HG03565 (cell line): Measurements from ENCODE around the gene MRGPRX1.
"Not testable (repeated sequence)": the region's sequence is repeated elsewhere in the genome, so short reads cannot be mapped to it uniquely, and the experiment has no call there.

Experiments
- ATAC-seq: cut with Tn5 transposase; IDR thresholded peaks from one replicate; pipeline ENCODE4 v1.9.1; 2021; ENCODE audit warnings: mild to moderate bottlenecking, moderate library complexity; ENCODE audit not compliant: unreplicated experiment

Gene MRGPRX1

DNA sequence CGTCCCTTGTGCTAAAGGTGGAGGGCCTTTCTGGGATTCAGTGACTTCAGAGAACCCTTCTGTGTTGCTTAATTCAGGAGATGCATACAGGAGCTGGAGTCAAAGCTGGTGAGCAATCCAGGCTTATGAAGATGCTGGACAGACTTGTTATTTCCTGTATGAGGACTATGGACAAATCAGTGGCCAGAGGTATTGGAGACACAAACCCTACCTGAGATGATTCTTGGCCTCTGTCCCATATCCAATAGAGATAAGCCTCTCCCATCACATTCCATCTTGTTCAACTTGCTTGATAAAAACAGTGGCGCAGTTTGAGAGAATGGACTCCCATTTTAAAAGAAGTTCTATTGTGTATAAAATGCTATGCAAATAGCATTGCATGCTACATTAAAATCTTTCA lies at the start of gene MRGPRX1:
Gene MRGPRX1, minus strand, starts transcription at position 101 of the 400 bp plus-strand sequence. CDS start 4,630 bp downstream, outside the sequence.
- no peak for ATAC-seq

DNA sequence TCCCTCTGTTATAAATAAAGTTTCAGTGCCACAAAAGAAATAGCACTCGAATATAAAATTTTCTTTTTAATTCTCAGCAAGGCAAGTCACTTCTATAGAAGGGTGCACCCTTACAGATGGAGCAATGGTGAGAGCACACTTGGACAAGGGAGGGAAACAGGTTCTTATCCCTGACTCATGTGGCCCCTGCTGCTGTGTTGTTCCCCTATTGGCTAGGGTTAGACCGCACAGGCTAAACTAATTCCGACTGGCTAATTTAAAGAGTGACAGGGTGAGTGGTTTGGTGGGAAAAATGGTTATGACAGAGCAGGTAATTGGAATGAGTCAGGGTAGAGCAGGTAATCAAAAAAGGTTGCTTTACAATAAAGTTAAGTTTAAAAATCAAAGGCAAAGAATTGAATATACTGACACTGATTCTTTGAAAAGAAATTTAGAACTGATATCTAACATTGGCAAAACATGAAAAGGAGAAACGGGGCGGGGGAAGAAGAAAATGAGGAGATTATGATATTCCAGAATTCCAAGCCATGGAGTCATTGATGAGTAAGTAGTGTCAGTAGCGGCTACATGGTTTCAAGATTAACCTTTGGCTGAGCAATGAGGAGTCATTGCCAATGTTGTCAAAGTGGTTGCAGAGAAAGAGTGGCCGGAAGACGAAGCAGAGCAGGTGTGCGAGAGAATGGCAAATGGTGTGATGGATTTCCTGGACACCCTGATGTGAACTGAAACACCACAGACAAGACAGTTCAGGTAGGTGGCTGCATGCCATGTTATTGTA lies 48.4 kb upstream of the MRGPRX1 start:
- ATAC-seq, result no peak

DNA sequence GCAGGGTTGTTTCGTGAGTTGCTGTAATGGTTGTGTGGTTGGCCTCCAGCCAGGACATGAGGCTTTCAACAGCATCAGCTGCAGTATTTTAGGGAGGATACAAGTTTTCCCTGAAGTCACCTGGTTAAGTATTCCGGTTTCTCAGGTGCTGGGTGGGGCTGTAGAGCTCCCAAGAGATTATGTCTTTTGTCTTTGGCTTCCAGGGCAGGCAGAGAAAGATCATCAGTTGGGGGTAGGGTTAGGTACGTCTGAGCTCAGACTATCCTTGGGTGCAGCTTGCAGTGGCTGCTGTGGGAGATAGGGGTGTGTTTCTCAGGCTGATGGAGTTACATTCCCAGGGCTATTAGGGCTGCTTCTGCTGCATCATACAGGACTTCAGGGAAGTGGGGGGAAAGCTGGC lies 47.5 kb upstream of the MRGPRX1 start:
- no peak for ATAC-seq

DNA sequence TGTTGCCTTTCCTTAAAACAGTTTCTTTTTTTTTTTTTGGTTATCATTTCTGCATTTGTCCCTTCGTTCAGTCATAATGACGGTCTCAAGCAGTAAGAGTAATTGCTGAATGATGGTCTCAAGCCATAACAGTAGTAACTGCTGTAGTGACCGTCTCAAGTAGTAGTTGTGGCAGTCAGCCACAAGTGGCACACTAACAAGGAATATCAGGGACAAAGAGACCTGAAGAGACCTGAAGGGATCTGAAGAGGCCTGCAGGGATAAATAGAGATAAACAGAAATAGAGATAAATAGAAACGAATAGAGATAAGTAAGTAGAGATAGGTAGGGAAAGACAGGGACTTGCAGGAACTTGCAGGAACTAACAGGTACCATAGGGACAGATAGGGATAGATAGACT lies 42.7 kb upstream of the MRGPRX1 start:
- ATAC-seq, result no peak

DNA sequence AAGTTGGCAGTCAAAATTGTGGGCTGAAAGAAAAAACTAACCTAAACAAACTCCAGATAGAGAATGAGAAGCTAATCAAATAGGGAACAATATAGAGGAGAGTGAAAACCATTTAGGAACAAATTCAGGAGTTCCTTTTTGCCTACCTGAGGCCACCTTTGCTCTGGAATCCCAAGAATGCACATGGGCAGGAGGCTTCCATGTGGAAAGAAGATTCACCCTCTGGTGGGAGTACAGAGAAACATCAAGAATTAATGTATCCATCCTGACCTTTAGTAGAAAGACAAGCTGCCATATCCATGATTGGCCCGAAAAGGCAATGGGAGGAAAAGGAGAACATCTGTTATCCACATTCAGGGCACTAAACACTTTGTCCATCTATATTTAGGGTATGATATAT lies 35.0 kb upstream of the MRGPRX1 start:
- no peak for ATAC-seq

DNA sequence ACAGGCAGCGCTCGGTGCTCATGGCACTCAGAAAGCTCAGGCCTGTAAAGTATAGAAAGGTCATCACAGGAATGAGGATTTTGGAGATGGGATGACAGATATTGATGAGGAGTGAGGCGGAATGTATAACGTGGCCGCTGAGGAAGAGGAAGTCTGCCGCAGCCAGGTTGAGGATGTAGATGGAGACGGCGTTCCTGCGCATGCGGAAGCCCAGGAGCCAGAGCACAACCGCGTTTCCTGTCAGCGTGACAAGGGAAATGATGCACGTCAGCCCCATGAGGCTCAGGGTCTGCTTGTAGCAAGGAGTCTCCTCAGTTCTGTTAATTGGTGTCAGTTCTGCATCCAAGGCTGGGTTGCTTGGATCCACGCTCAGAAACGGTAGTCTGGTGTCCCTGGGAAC lies 33.1 kb upstream of the MRGPRX1 start:
- no peak for ATAC-seq

DNA sequence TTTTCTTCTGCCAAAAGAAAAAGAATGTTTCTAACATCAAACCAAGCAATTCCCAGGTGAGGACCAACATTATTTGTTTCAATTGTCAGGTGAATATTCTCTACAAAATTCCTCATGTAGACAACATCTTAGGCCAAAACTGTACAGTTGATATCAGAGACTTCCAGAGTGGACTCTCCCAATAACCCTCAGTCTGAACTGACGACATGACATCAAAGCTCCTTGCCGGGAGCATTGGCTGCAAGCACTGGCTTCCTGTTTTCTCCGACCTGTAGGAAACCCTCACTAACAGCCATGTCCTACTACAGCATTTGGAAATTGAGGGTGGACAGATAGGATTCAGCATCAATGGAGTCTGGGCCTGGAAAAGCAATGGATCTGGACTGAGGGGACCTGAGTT lies 30.5 kb upstream of the MRGPRX1 start:
- ATAC-seq, result no peak

DNA sequence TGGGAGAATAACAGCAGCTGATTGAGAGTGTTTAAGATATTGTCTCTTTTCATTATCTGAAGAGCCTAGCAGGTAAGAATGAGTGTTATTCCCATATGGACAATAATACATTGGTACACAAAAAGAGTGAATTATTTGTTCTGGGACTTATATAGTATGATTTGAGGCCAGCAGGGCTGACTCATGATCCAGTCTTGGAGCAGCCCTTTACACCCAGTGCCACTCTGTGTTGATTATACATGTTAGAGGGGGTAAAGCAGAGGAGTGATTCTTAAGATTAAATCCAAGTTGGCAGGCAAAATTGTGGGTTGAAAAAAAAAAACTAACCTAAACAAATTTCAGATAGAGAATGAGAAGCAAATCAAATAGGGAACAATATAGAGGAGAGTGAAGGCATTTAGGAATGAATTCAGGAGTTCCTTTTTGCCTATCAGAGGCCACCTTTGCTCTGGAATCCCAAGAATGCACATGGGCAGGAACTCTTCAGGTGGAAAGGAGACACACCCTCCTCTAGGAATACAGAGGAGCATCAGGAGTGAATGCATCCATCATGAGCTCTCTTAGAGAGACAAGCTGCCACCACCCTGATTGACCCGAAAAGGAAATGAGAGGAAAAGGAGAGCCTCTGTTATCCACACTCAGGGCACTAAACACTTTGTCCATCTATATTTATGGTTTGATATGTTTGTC lies 19.2 kb upstream of the MRGPRX1 start:
- no peak for ATAC-seq

DNA sequence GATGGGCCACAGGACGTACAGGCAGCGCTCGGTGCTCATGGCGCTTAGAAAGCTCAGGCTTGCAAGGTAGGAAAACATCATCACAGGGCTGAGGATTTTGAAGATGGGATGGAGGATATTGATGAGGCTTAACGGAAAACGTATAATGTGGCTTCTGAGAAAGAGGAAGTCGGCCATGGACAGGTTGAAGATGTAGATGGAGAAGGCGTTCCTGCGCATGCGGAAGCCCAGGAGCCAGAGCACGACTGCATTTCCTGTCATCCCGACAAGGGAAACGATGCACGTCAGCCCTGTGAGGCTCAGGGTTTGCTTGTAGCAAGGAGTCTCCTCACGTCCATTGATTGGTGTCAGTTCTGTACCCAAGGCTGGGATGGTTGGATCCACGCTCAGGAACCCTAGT lies 17.4 kb upstream of the MRGPRX1 start:
- ATAC-seq, result no peak

DNA sequence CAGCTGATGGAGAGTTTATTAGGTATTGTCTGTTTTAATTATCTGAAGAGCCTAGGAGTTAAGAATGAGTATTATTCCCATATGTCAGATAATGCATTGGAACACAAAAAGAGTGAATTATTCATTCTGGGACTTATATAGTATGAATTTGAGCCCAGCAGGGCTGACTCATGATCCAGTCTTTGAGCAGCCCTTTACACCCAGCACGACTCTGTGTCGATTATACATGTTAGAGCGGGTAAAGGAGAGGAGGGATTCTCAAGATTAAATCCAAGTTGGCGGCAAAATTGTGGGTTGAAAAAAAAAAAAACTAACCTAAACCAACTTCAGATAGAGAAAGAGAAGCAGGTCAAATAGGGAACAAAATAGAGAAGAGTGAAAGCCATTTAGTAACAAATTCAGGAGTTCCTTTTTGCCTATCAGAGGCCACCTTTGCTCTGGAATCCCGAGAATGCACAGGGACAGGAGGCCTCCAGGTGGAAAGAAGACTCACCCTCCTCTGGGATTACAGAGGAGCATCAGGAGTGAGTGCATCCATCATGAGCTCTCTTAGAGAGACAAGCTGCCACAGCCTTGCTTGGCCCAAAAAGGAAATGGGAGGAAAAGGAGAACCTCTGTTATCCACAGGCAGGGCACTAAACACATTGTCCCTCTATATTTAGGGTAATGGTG lies 3.1 kb downstream of the MRGPRX1 start:
- ATAC-seq, result no peak

DNA sequence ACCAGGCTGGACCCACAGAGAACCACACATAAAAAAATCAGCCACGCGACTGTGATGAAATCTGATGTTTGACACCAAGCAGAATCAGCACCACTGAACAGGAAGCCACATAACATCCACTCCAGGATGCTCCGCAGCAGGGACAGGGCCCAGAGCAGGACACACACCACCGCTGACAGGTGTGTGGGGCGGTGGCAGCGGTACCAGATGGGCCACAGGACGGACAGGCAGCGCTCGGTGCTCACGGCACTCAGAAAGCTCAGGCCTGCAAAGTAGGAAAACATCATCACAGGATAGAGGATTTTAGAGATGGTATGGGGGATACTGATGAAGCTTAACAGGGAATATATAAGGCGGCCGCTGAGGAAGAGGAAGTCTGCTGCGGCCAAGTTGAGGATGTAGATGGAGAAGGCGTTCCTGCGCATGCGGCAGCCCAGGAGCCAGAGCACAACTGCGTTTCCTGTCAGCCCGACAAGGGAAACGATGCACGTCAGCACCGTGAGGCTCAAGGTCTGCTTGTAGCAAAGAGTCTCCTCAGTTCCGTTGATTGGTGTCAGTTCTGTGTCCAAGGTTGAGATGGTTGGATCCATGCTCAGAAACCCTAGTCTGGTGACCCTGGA lies 4.9 kb downstream of the MRGPRX1 start:
- no peak for ATAC-seq

DNA sequence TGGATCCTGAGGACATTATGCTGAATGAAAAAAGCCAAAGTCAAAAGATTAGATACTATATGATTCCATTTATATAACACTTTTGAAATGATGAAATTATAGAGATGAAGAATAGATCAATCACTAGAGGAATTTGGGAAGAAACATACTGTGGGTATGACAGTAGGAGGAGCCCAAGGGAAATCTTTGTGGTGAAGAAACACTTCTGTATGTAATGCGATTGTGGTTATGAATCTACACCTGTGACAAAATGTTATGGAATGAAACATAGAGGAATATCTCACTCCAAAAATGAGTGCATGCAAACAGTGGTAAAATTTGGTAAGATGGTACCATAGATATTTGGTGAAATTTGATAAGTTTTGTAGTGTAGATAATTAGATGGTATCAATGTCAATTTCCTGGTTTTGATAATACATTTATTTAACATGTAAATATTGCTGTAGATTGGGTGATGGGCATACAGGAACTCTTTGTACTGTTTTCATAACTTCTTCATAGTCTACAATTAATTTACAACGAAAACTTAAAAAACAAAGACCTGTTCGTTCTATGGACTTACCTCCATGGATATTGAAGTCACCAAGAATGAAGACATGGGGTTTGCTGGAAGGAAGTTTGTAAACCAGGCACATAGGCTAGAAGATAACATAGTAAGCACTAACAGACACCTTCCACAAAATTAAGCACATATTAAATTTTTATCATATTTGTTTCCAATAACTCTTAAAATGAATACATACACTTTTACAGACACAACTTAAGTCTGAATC lies 11.5 kb downstream of the MRGPRX1 start:
- no peak for ATAC-seq

DNA sequence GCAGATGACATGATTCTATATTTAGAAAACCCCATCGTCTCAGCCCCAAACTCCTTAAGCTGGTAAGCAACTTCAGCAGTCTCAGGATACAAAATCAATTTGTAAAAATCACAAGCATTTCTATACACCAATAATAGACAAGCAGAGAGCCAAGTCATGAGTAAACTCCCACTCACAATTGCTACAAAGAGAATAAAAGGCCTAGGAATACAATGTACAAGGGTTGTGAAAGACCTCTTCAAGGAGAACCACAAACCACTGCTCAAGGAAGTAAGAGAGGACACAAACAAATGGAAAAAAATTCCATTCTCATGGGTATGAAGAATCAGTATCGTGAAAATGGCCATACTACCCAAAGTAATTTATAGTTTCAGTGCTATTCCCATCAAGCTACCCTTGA lies 13.8 kb downstream of the MRGPRX1 start:
- not testable (repeated sequence) for ATAC-seq

DNA sequence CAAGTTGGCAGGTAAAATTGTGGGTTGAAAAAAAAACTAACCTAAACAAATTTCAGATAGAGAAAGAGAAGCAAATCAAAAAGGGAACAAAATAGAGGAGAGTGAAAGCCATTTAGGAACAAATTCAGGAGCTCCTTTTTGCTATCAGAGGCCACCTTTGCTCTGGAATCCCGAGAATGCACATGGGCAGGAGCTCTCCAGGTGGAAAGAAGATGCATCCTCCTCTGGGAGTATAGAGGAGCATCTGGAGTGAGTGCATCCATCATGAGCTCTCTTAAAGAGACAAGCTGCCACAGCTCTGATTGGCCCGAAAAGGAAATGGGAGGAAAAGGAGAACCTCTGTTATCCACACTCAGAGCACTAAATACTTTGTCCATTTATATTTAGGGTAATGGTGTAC lies 26.3 kb downstream of the MRGPRX1 start:
- no peak for ATAC-seq

DNA sequence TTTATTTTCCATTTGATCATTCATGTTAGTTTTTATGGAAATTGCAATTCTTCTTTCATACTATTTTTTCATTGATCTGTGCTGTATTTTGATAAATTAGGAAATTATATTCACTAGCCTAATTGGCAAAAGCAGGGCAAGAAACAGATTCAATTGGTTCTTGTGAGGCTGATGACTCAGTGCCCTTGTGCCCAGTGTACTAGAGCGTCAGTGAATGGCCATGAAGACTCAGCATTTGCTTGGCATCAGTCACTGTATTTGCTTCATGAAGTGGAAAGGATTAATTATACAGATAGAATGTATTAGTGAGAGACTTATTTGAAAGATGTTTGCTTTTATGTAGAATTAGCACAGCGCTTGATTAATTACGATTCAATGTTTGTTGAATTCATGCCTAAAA lies 31.8 kb downstream of the MRGPRX1 start:
- ATAC-seq, result no peak

DNA sequence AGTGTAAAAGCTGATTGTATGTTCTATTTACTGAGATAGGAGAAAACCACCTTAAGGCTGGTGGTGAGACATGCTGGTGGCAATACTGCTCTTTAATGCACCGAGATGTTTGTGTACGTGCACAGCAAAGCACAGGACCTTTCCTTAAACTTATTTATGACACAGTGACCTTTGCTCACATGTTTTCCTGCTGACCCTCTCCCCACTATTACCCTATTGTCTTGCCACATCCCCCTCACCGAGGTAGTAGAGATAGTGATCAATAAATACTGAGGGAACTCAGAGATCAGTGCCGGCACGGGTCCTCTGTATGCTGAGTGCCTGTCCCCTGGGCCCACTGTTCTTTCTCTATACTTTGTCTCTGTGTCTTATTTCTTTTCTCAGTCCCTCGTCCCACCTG lies 38.6 kb downstream of the MRGPRX1 start:
- not testable (repeated sequence) for ATAC-seq

DNA sequence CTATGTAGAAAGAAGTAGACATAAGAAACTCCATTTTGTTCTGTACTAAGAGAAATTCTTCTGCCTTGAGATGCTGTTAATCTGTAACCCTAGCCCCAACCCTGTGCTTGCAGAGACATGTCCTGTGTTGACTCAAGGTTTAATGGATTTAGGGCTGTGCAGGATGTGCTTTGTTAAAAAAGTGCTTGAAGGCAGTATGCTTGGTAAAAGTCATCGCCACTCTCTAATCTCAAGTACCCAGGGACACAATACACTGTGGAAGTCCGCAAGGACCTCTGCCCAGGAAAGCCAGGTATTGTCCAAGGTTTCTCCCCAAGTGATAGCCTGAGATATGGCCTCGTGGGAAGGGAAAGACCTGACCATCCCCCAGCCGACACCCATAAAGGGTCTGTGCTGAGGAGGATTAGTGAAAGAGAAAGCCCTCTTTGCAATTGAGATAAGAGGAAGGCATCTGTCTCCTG lies 39.0 kb downstream of the MRGPRX1 start:
- not testable (repeated sequence) for ATAC-seq

DNA sequence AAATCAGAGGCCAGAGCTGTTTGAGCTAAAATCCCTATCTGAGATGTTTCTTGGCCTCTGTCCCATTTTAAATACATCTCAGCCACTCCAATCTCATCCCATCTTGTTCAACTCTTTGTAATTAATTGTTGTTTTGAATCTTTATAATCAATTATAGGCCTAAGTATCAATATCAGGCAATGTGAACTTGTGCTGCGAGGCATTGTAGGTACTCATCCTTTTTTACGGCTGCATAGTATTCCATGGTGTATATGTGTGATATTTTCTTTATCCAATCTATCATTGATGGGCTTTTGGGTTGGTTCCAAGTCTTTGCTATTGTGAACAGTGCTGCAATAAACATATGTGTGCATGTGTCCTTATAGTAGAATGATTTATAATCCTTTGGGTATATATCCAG lies 47.5 kb downstream of the MRGPRX1 start:
- not testable (repeated sequence) for ATAC-seq

DNA sequence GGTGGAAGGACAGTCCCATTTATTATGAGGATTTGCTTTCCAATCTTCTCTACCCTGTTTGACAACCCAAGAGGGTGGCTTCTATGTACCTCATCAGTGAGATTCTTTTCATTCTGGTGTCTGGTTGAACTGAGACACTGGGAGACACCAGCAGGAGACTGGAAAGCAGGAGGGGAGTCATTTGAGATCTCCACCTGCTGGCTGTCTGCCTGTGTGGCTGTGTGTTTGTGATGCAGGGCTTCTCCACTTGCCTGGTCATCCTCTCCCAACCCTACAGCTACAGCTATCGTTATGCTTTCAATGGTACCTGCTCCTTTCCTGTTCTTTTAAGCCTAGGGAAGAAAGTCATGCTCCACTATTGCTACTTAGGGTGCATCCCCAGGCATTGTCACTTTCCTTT lies 48.6 kb downstream of the MRGPRX1 start:
- no peak for ATAC-seq
